IPS DF 4.7 (cell line): ENCODE data around the gene ENDOV.
A peak's percentile ranks its signal among the peaks of the same experiment; 100 is the strongest.

Experiments
- DNase-seq: peaks from one replicate; pipeline ENCODE4 v3.0.0-alpha.2; 2013; ENCODE audit warnings: low spot score; ENCODE audit errors: extremely low read depth

Gene ENDOV

GRCh38 chr17:80447790-80448189 lies 32.8 kb downstream of the ENDOV start:
- no peak for DNase-seq

GRCh38 chr17:80449194-80449929 lies 34.4 kb downstream of the ENDOV start:
- no peak for DNase-seq

- DNase-seq, result no peak
Measured at GRCh38 chr17:80449930-80450576, 35.1 kb downstream of the ENDOV start.

GRCh38 chr17:80451104-80451775 lies 36.3 kb downstream of the ENDOV start:
- no peak for DNase-seq

- DNase-seq, result no peak
Measured at GRCh38 chr17:80452173-80452915, 37.4 kb downstream of the ENDOV start.

- DNase-seq, result no peak
Measured at GRCh38 chr17:80453126-80453997, 38.4 kb downstream of the ENDOV start.

GRCh38 chr17:80453998-80454556 lies 39.1 kb downstream of the ENDOV start:
- DNase-seq, result no peak

GRCh38 chr17:80454557-80455335 lies 39.8 kb downstream of the ENDOV start:
- DNase-seq, result peak; percentile 82

GRCh38 chr17:80455336-80455710 lies 40.4 kb downstream of the ENDOV start:
- DNase-seq, result no peak

GRCh38 chr17:80455784-80456183 lies 40.8 kb downstream of the ENDOV start:
- DNase-seq, result no peak

GRCh38 chr17:80456465-80457235 lies 41.7 kb downstream of the ENDOV start:
- no peak for DNase-seq

GRCh38 chr17:80457236-80457856 lies 42.4 kb downstream of the ENDOV start:
- DNase-seq, result no peak

- no peak for DNase-seq
Measured at GRCh38 chr17:80458016-80458415, 43.0 kb downstream of the ENDOV start.

GRCh38 chr17:80459234-80459633 lies 44.3 kb downstream of the ENDOV start:
- DNase-seq, result no peak

- DNase-seq, result no peak
Measured at GRCh38 chr17:80460429-80460834, 45.5 kb downstream of the ENDOV start.

GRCh38 chr17:80461528-80462160 lies 46.7 kb downstream of the ENDOV start:
- DNase-seq, result no peak

- DNase-seq, result no peak
Measured at GRCh38 chr17:80463784-80464400, 48.9 kb downstream of the ENDOV start.

GRCh38 chr17:80464486-80464885 lies 49.5 kb downstream of the ENDOV start:
- no peak for DNase-seq
